ENCODE results near the gene CYSLTR2.
"Not testable (repeated sequence)": the region's sequence is repeated elsewhere in the genome, so short reads cannot be mapped to it uniquely, and the experiment has no call there.

Gene CYSLTR2

DNA sequence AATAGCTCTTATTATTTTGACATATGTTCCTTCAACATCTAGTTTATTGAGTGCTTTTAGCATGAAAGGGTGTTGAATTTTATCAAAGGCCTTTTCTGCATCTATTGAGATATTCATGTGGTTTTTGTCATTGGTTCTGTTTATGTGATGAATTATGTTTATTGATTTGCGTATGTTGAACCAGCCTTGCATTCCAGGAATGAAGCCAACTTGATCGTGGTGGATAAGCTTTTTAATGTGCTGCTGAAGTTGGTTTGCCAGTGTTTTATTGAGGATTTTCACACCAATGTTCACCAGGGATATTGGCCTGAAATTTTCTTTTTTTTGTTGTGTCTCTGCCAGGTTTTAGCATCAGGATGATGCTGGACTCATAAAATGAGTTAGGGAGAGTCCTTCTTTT lies 17.7 kb downstream of the CYSLTR2 start:
- H3K4me2 ChIP-seq (ENCODE audit: insufficient read depth, low read length, poor library complexity, severe bottlenecking); H2AK5ac ChIP-seq (ENCODE audit: low read depth, low read length); H3K36me3 ChIP-seq (replicated peaks in 1 of 2; ENCODE audit: control insufficient read depth in 2 of 2, insufficient read depth in 2 of 2, low read length in 2 of 2); H3K4me1 ChIP-seq (ENCODE audit: control insufficient read depth in 2 of 2, insufficient read depth in 1 of 2, low read depth in 1 of 2, low read length in 2 of 2); H3K79me1 ChIP-seq (ENCODE audit: low read depth, low read length); H3K23ac ChIP-seq (ENCODE audit: low read depth, low read length, poor library complexity); H2BK120ac ChIP-seq (ENCODE audit: low read depth, low read length); H3K14ac ChIP-seq (ENCODE audit: low read length); H3K9ac ChIP-seq (ENCODE audit: low read depth, low read length, poor library complexity); H2AFZ ChIP-seq (ENCODE audit: low read length); H2BK12ac ChIP-seq (ENCODE audit: low read length); H3K9me3 ChIP-seq (replicated peaks in 1 of 2; ENCODE audit: control insufficient read depth in 2 of 2, insufficient read depth in 1 of 2, low read depth in 1 of 2, low read length in 2 of 2); H3K18ac ChIP-seq (ENCODE audit: low read length); H2BK5ac ChIP-seq (ENCODE audit: low read length); H4K8ac ChIP-seq (ENCODE audit: low read depth, low read length); H3K27me3 ChIP-seq (ENCODE audit: control insufficient read depth in 3 of 3, insufficient read depth in 3 of 3, low read depth in 1 of 3, low read length in 3 of 3); H3K4ac ChIP-seq (ENCODE audit: low read length); DNase-seq (ENCODE audit: low spot score); H3K27ac ChIP-seq (replicated peaks; ENCODE audit: low read length); H4K91ac ChIP-seq (ENCODE audit: low read depth, low read length, poor library complexity); H3K4me3 ChIP-seq (ENCODE audit: low read length in 2 of 2); H2BK15ac ChIP-seq (ENCODE audit: low read length): not testable (repeated sequence)
- no CpG with 5 or more reads among the region's 2 CpGs for WGBS, 2 donors (ENCODE audit: extremely low coverage in 2 of 2, insufficient read length in 2 of 2, insufficient replicate concordance in 1 of 2)

DNA sequence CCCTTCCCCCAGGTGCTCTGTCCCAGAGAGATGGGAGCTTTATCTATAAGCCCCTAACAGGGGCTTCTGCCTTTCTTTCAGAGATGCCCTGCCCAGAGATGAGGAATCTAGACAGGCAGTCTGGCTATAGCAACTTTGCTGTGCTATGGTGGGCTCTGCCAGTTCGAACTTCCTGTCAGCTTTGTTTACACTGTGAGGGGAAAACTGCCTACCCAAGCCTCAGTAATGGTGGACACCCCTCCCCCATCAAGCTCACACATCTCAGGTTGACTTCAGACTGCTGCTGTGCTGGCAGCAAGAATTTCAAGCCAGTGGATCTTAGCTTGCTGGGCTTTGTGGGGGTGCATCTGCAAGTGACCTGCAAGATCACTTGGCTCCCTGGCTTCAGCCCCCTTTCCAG lies 21.5 kb downstream of the CYSLTR2 start:
- Histone ChIP-seq H3K36me3 (replicated peaks in 1 of 2; ENCODE audit: control insufficient read depth in 2 of 2, insufficient read depth in 2 of 2, low read length in 2 of 2) (no peaks in the 10 kb centered on the region), H2AK5ac (ENCODE audit: low read depth, low read length) (no peak overlapping the region), H4K91ac (ENCODE audit: low read depth, low read length, poor library complexity) (no peak overlapping the region), H3K4me2 (ENCODE audit: insufficient read depth, low read length, poor library complexity, severe bottlenecking) (no peak overlapping the region), H3K4ac (ENCODE audit: low read length) (no peak overlapping the region), H3K4me3 (ENCODE audit: low read length in 2 of 2) (no peak overlapping the region), H2BK15ac (ENCODE audit: low read length) (no peak overlapping the region), H3K18ac (ENCODE audit: low read length) (no peak overlapping the region), H3K23ac (ENCODE audit: low read depth, low read length, poor library complexity) (no peak overlapping the region), H3K27ac (replicated peaks; ENCODE audit: low read length) (no peak overlapping the region), H2AFZ (ENCODE audit: low read length) (no peak overlapping the region), H3K4me1 (ENCODE audit: control insufficient read depth in 2 of 2, insufficient read depth in 1 of 2, low read depth in 1 of 2, low read length in 2 of 2) (no peaks in the 10 kb centered on the region), H2BK12ac (ENCODE audit: low read length) (no peak overlapping the region), H2BK120ac (ENCODE audit: low read depth, low read length) (no peak overlapping the region), H2BK5ac (ENCODE audit: low read length) (no peak overlapping the region), H4K8ac (ENCODE audit: low read depth, low read length) (no peak overlapping the region), H3K27me3 (ENCODE audit: control insufficient read depth in 3 of 3, insufficient read depth in 3 of 3, low read depth in 1 of 3, low read length in 3 of 3) (no peaks in the 10 kb centered on the region), H3K14ac (ENCODE audit: low read length) (no peak overlapping the region), H3K79me1 (ENCODE audit: low read depth, low read length) (no peaks in the 10 kb centered on the region), H3K9me3 (replicated peaks in 1 of 2; ENCODE audit: control insufficient read depth in 2 of 2, insufficient read depth in 1 of 2, low read depth in 1 of 2, low read length in 2 of 2) (peaks cover 0 to 2% of the 10 kb centered on the region in 2 donors), H3K9ac (ENCODE audit: low read depth, low read length, poor library complexity) (no peak overlapping the region)
- WGBS, 2 donors (ENCODE audit: extremely low coverage in 2 of 2, insufficient read length in 2 of 2, insufficient replicate concordance in 1 of 2) = no CpG with 5 or more reads among the region's 1 CpG
- no peak for DNase-seq (ENCODE audit: low spot score)

GRCh38 chr13:48678316-48678715 lies 24.6 kb downstream of the CYSLTR2 start:
- Histone ChIP-seq H3K27me3 (ENCODE audit: control insufficient read depth in 3 of 3, insufficient read depth in 3 of 3, low read depth in 1 of 3, low read length in 3 of 3) (no peaks in the 10 kb centered on the region), H3K9me3 (replicated peaks in 1 of 2; ENCODE audit: control insufficient read depth in 2 of 2, insufficient read depth in 1 of 2, low read depth in 1 of 2, low read length in 2 of 2) (peaks cover 0 to 2% of the 10 kb centered on the region in 2 donors), H4K91ac (ENCODE audit: low read depth, low read length, poor library complexity) (no peak overlapping the region), H3K18ac (ENCODE audit: low read length) (no peak overlapping the region), H4K8ac (ENCODE audit: low read depth, low read length) (no peak overlapping the region), H2BK120ac (ENCODE audit: low read depth, low read length) (no peak overlapping the region), H3K36me3 (replicated peaks in 1 of 2; ENCODE audit: control insufficient read depth in 2 of 2, insufficient read depth in 2 of 2, low read length in 2 of 2) (no peaks in the 10 kb centered on the region), H3K23ac (ENCODE audit: low read depth, low read length, poor library complexity) (no peak overlapping the region), H3K4me1 (ENCODE audit: control insufficient read depth in 2 of 2, insufficient read depth in 1 of 2, low read depth in 1 of 2, low read length in 2 of 2) (no peaks in the 10 kb centered on the region), H3K4me2 (ENCODE audit: insufficient read depth, low read length, poor library complexity, severe bottlenecking) (no peak overlapping the region), H2AK5ac (ENCODE audit: low read depth, low read length) (no peak overlapping the region), H3K14ac (ENCODE audit: low read length) (no peak overlapping the region), H3K4me3 (ENCODE audit: low read length in 2 of 2) (no peak overlapping the region), H2BK15ac (ENCODE audit: low read length) (no peak overlapping the region), H3K79me1 (ENCODE audit: low read depth, low read length) (no peaks in the 10 kb centered on the region), H3K9ac (ENCODE audit: low read depth, low read length, poor library complexity) (no peak overlapping the region), H2BK5ac (ENCODE audit: low read length) (no peak overlapping the region), H2BK12ac (ENCODE audit: low read length) (no peak overlapping the region), H2AFZ (ENCODE audit: low read length) (no peak overlapping the region), H3K4ac (ENCODE audit: low read length) (no peak overlapping the region), H3K27ac (replicated peaks; ENCODE audit: low read length) (no peak overlapping the region)
- DNase-seq (ENCODE audit: low spot score) = no peak
- no CpG with 5 or more reads among the region's 3 CpGs for WGBS, 2 donors (ENCODE audit: extremely low coverage in 2 of 2, insufficient read length in 2 of 2, insufficient replicate concordance in 1 of 2)

DNA sequence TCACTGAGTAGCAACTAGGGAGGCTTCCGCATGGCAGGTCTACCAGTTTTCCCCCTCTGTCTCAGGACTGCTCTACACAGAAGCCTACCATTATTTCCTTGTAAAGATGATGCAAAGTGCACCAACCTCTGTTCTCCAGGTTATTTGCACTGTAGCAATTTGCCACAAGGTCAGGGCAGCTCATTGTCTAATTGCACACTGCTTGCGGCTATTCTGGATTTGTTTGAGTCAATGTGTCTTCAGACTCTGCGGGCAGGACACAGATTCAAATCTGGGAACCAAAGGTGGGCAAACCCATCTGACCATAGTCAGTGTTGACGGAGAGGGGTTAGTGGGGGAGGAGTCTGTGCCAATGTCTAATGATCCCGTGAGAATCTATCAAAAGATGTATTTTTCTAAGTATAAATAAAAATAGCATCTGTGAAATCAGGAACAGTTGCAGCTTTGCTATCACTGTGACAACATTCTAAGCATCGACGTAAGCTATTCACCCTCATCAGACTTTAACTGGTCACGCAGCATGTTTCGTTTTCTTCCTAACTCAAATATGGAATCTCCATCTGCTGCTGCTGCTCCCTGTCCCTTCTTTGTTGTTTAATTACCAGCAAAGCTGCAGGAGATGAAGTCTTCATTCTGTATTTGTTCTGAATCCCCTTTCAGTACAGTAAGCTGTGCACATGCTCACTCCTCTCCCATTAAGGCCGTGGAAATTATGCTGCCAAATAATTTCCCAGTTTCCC lies 26.4 kb downstream of the CYSLTR2 start:
- Histone ChIP-seq H2BK120ac (ENCODE audit: low read depth, low read length) (no peak overlapping the region), H3K27ac (replicated peaks; ENCODE audit: low read length) (no peak overlapping the region), H2AFZ (ENCODE audit: low read length) (no peak overlapping the region), H3K4me1 (ENCODE audit: control insufficient read depth in 2 of 2, insufficient read depth in 1 of 2, low read depth in 1 of 2, low read length in 2 of 2) (no peaks in the 10 kb centered on the region), H3K14ac (ENCODE audit: low read length) (no peak overlapping the region), H3K27me3 (ENCODE audit: control insufficient read depth in 3 of 3, insufficient read depth in 3 of 3, low read depth in 1 of 3, low read length in 3 of 3) (no peaks in the 10 kb centered on the region), H3K23ac (ENCODE audit: low read depth, low read length, poor library complexity) (no peak overlapping the region), H3K36me3 (replicated peaks in 1 of 2; ENCODE audit: control insufficient read depth in 2 of 2, insufficient read depth in 2 of 2, low read length in 2 of 2) (no peaks in the 10 kb centered on the region), H3K4me3 (ENCODE audit: low read length in 2 of 2) (no peak overlapping the region), H3K9ac (ENCODE audit: low read depth, low read length, poor library complexity) (peak overlapping the region; percentile 50), H3K18ac (ENCODE audit: low read length) (no peak overlapping the region), H3K79me1 (ENCODE audit: low read depth, low read length) (no peaks in the 10 kb centered on the region), H4K91ac (ENCODE audit: low read depth, low read length, poor library complexity) (no peak overlapping the region), H3K4me2 (ENCODE audit: insufficient read depth, low read length, poor library complexity, severe bottlenecking) (no peak overlapping the region), H2BK15ac (ENCODE audit: low read length) (no peak overlapping the region), H2BK12ac (ENCODE audit: low read length) (no peak overlapping the region), H2AK5ac (ENCODE audit: low read depth, low read length) (no peak overlapping the region), H2BK5ac (ENCODE audit: low read length) (no peak overlapping the region), H4K8ac (ENCODE audit: low read depth, low read length) (no peak overlapping the region), H3K4ac (ENCODE audit: low read length) (no peak overlapping the region), H3K9me3 (replicated peaks in 1 of 2; ENCODE audit: control insufficient read depth in 2 of 2, insufficient read depth in 1 of 2, low read depth in 1 of 2, low read length in 2 of 2) (peaks cover 0 to 2% of the 10 kb centered on the region in 2 donors)
- no CpG with 5 or more reads among the region's 10 CpGs for WGBS, 2 donors (ENCODE audit: extremely low coverage in 2 of 2, insufficient read length in 2 of 2, insufficient replicate concordance in 1 of 2)
- no peak for DNase-seq (ENCODE audit: low spot score)
